ENCODE measurements around the gene FOSB. TPM values are rescaled to one million over a fixed set of nuclear protein-coding genes. Genes with fewer than 3 reads are reported as not detected.
"Not testable (repeated sequence)": the region's sequence is repeated elsewhere in the genome, so short reads cannot be mapped to it uniquely, and the experiment has no call there.

The FOSB gene
- total RNA-seq, 1 donor from 2014 or later = 20.4 TPM

DNA sequence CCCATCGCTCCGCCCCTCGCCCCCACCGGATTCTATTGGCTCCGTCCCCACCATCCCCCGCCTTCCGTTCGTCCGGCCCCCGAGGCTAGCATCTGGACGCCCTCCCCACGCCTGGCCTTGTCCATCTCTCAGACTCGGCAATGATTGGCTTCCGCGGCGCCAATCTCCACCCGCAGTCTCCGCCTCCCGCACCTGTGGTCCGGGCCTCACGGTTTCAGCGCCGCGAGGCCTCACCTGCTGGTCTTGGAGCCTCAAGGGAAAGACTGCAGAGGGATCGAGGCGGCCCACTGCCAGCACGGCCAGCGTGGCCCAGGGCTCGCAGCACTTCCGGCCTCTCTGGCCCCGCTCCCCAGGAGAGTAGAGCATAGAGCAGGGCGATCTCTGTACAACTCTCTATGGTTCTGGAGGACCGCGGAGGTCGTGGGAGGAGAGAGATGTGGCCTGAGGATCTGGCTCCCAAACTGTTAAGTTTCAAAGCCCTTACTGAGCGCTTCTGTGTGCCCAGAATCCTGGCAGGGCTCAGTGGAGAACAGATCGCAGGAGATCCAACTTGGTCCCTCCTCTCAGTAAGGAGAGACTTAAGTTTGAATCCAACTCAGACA, 44.1 kb upstream of the FOSB start, which contains the start of gene ERCC1:
ERCC1 (minus strand) TSS at position 329 of the 602 bp plus-strand sequence. CDS start 543 bp downstream, outside the sequence.
- ChIA-PET CTCF (interaction anchor here (1.0 kb wide), 2 partner anchors 16 to 55 kb away, joined by 4 to 5 read pairs; no protein-coding TSS in a partner anchor), POLR2A (interaction anchor here (0.5 to 1.0 kb wide), 7 partner anchors 16 to 505 kb away, joined by 3 to 4 read pairs (median 3); no protein-coding TSS in a partner anchor)
- intact Hi-C loops (cut with micrococcal nuclease) = loop anchor here (1.0 to 10.0 kb wide), 4 partner anchors 15 to 351 kb away; partner anchors contain the start of gene POLR1G
- H3K4me3 Mint-ChIP-seq = peak within 1 kb of the TSS; percentile 96
- ATAC-seq (ENCODE audit: low read depth) (peak; percentile 74), DNase-seq (peak; percentile 79)
- no peaks in the 10 kb centered on the region for H3K27me3 Mint-ChIP-seq
- peaks cover 65% of the 10 kb centered on the region for H3K4me1 Mint-ChIP-seq
- peak within 1 kb of the TSS; percentile 89 for H3K27ac Mint-ChIP-seq
- H3K36me3 Mint-ChIP-seq (ENCODE audit: low read depth) = peaks cover 27% of the 10 kb centered on the region
- TF ChIP-seq, protein P1, sequence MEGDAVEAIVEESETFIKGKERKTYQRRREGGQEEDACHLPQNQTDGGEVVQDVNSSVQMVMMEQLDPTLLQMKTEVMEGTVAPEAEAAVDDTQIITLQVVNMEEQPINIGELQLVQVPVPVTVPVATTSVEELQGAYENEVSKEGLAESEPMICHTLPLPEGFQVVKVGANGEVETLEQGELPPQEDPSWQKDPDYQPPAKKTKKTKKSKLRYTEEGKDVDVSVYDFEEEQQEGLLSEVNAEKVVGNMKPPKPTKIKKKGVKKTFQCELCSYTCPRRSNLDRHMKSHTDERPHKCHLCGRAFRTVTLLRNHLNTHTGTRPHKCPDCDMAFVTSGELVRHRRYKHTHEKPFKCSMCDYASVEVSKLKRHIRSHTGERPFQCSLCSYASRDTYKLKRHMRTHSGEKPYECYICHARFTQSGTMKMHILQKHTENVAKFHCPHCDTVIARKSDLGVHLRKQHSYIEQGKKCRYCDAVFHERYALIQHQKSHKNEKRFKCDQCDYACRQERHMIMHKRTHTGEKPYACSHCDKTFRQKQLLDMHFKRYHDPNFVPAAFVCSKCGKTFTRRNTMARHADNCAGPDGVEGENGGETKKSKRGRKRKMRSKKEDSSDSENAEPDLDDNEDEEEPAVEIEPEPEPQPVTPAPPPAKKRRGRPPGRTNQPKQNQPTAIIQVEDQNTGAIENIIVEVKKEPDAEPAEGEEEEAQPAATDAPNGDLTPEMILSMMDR (IDR thresholded peaks at IDR 0.05) = no peak
- no peaks in the 10 kb centered on the region for H3K9me3 Mint-ChIP-seq

DNA sequence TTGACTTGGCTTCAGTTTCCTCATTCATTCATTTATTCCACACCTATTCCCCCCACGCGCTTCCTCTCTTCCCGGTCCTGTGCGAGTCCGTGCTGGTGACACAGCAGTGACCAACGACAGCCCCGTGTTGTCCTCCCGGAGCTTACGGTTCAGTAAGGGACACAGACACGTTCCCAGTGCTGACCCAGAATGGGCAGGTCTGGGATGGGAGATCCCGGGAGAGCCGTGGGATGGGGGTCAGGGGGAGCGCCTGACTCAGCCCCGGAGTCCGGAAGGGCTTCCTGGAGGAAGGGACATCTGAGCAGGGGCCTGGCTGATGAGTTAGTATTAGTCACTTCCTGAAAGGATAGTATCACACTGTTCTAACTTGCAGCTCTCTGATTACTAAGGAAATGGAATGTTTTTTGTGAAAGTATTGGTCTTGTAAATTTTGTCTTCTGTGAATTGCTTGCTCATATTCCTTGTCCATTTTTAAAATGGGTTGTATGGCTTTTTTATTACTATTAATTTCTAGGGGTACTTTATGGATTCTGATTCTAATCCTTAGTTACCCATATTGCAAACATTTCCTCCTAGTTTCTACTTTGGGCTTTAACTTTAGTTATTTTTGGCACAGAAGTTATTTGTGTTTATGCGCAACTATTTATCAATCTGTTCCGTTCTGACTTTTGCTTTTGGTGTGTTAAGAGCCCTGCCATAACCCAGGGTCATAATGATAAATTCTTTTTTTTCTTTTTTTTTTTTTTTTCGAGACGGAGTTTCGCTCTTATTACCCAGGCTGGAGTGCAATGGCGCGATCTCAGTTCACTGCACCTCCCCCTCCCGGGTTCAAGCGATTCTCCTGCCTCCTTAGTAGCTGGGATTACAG, 43.4 kb upstream of the FOSB start:
- no peaks in the 10 kb centered on the region for H3K9me3 Mint-ChIP-seq
- no peak for ATAC-seq (ENCODE audit: low read depth)
- H3K4me3 Mint-ChIP-seq = peak overlapping the region; percentile 96
- ChIA-PET POLR2A (interaction anchor here (0.5 to 1.2 kb wide), 7 partner anchors 19 to 506 kb away, joined by 3 to 6 read pairs (median 3); partner anchors contain the start of gene QPCTL), CTCF (interaction anchor here (1.0 to 1.8 kb wide), 3 partner anchors 15 to 54 kb away, joined by 5 to 7 read pairs (median 5); no protein-coding TSS in a partner anchor)
- H3K27ac Mint-ChIP-seq = peak overlapping the region; percentile 89
- DNase-seq = no peak
- H3K36me3 Mint-ChIP-seq (ENCODE audit: low read depth) = peaks cover 22% of the 10 kb centered on the region
- TF ChIP-seq, protein P1 (IDR thresholded peaks at IDR 0.05) = no peak
- H3K27me3 Mint-ChIP-seq = no peaks in the 10 kb centered on the region
- peaks cover 60% of the 10 kb centered on the region for H3K4me1 Mint-ChIP-seq
- intact Hi-C loops (cut with micrococcal nuclease) = loop anchor here (5.0 to 10.0 kb wide), 3 partner anchors 133 to 350 kb away; no protein-coding TSS in a partner anchor

DNA sequence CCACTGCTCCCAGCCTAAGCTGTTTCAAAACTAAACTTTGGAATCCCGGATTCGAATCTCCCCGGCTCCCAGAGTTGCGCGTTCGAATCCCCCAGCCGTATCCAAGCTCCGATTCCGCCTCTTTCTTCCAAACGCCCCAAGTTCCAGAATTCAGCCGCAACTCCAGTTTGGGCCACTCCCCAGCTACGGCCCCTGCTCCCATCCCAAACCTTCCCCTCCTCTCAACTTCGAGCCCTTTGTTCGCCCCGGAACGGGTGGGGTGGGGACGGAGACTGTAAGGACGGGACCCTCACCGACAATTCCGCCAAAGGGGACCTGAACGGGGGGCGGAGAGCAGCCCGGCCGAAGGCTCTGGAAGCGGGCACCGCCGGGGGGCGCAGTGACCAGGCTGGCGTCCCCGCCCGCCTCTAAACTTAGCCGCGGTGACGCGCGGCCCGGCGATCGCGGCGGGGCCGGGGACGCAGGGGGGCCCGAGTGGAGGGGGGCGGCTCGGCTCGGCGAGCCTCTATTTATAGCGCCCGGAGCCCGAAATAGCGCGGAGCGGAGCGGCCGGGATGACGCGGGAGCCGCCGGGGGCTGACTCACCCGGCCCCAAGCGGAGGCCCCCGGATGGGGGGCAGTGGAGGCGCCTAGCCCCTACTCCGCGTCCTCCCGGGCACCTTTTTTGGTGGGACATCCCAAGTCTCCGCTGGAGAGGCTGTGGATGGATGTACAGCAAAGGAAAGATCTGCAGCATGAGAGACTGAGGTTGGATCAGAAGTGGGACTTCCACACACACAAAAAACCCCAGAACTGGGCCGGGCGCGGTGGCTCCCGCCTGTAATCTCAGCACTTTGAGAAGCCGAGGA, 39.2 kb upstream of the FOSB start:
- ATAC-seq (ENCODE audit: low read depth) = peak; percentile 9
- CTCF ChIA-PET = interaction anchor here (0.8 to 1.4 kb wide), 4 partner anchors 11 to 57 kb away, joined by 3 to 17 read pairs (median 4); no protein-coding TSS in a partner anchor

DNA sequence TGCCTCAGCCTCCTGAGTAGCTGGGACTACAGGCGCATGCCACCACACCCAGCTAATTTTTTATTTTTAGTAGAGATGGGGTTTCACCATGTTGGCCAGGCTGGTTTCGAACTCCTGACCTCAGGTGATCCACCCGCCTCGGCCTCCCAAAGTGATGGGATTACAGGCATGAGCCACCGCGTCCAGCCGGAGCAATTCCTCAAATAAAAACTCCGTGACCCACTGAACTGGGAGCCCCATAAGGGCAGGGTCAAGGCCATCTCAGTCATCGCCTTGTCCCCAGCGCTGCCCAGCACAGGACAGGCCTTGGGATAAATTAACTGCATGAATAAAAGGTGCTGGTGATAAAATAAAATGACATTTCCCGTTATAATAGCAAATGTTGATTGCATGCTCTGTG, 37.9 kb upstream of the FOSB start:
- peaks cover 16% of the 10 kb centered on the region for H3K4me1 Mint-ChIP-seq
- ChIA-PET POLR2A (interaction anchor here (0.8 to 1.3 kb wide), 2 partner anchors 9 to 49 kb away, joined by 4 to 5 read pairs; no protein-coding TSS in a partner anchor), CTCF (interaction anchor here (0.6 to 1.5 kb wide), 2 partner anchors 10 to 16 kb away, joined by 3 to 11 read pairs; no protein-coding TSS in a partner anchor)
- H3K9me3 Mint-ChIP-seq; H3K27me3 Mint-ChIP-seq; H3K36me3 Mint-ChIP-seq (ENCODE audit: low read depth); DNase-seq; ATAC-seq (ENCODE audit: low read depth); H3K27ac Mint-ChIP-seq; H3K4me3 Mint-ChIP-seq: not testable (repeated sequence)
- intact Hi-C loops (cut with micrococcal nuclease) = loop anchor here (5.0 to 10.0 kb wide), 3 partner anchors 127 to 345 kb away; no protein-coding TSS in a partner anchor

More for the DNA sequence above, 39.2 kb upstream of the FOSB start:
- Mint-ChIP-seq H3K4me3 (peak overlapping the region; percentile 80), H3K36me3 (ENCODE audit: low read depth) (peaks cover 1% of the 10 kb centered on the region), H3K27me3 (no peaks in the 10 kb centered on the region), H3K4me1 (peaks cover 27% of the 10 kb centered on the region), H3K9me3 (no peaks in the 10 kb centered on the region), H3K27ac (no peak overlapping the region)
- TF ChIP-seq, protein P1 (IDR thresholded peaks at IDR 0.05) = no peak
- intact Hi-C loops (cut with micrococcal nuclease) = loop anchor here (1.0 to 10.0 kb wide), 4 partner anchors 57 to 346 kb away; no protein-coding TSS in a partner anchor
- POLR2A ChIA-PET = interaction anchor here (0.6 to 1.3 kb wide), 5 partner anchors 11 to 386 kb away, joined by 3 to 9 read pairs (median 3); no protein-coding TSS in a partner anchor
- DNase-seq = no peak

DNA sequence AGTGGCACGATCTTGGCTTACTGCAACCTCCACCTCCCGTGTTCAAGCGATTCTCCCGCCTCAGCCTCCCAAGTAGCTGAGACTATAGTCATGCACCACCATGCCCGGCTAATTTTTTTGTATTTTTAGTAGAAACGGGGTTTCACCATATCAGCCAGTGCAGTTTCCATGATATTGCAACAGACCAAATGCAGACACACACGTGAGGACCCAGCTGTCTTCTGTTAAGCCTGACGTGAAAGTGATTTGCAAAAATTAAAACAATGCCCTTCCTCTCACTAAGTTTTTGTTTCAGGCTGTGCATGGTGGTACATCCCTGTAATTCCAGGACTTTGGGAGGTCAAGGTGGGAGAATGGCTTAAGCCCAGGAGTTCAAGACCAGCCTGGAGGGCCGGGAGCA, 36.8 kb upstream of the FOSB start:
- H3K27me3 Mint-ChIP-seq; DNase-seq; H3K4me3 Mint-ChIP-seq; ATAC-seq (ENCODE audit: low read depth); intact Hi-C loops (cut with micrococcal nuclease); H3K9me3 Mint-ChIP-seq; H3K27ac Mint-ChIP-seq; H3K36me3 Mint-ChIP-seq (ENCODE audit: low read depth): not testable (repeated sequence)
- ChIA-PET CTCF (interaction anchor here (0.8 to 1.7 kb wide), 3 partner anchors 8 to 54 kb away, joined by 3 to 11 read pairs (median 5); no protein-coding TSS in a partner anchor), POLR2A (interaction anchor here (0.6 to 1.3 kb wide), 3 partner anchors 8 to 65 kb away, joined by 4 to 5 read pairs (median 5); partner anchors contain the start of gene FOSB)
- peaks cover 16% of the 10 kb centered on the region for H3K4me1 Mint-ChIP-seq

DNA sequence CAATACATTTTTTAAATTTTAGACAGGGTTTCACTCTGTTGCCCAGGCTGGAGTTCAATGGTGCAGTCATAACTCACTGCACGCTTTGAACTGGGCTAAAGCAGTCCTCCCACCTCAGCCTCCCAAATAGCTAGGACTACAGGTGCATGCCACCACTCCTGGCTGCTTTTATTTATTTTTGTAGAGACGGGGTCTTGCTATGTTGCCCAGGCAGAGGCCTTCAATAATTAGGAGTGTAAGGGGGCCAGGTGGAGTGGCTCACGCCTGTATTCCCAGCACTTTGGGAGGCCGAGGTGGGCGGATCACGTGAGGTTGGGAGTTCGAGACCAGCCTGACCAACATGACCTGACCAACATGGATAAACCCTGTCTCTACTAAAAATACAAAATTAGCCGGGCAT, 35.3 kb upstream of the FOSB start:
- intact Hi-C loops (cut with micrococcal nuclease); H3K4me3 Mint-ChIP-seq; CTCF ChIA-PET; DNase-seq; H3K27ac Mint-ChIP-seq; H3K9me3 Mint-ChIP-seq; POLR2A ChIA-PET; ATAC-seq (ENCODE audit: low read depth); H3K36me3 Mint-ChIP-seq (ENCODE audit: low read depth); H3K27me3 Mint-ChIP-seq: not testable (repeated sequence)
- H3K4me1 Mint-ChIP-seq = peaks cover 13% of the 10 kb centered on the region

Measured in activated B cell treated with CpG ODN at 0.5 μM for 24 hours (primary cell).